Measurements from ENCODE around the gene SLC24A4. TPM values are rescaled to one million over a fixed set of nuclear protein-coding genes. Genes with fewer than 3 reads are reported as not detected.

SLC24A4 gene
- total RNA-seq, 1 donor from 2014 or later: 3.5 TPM

DNA sequence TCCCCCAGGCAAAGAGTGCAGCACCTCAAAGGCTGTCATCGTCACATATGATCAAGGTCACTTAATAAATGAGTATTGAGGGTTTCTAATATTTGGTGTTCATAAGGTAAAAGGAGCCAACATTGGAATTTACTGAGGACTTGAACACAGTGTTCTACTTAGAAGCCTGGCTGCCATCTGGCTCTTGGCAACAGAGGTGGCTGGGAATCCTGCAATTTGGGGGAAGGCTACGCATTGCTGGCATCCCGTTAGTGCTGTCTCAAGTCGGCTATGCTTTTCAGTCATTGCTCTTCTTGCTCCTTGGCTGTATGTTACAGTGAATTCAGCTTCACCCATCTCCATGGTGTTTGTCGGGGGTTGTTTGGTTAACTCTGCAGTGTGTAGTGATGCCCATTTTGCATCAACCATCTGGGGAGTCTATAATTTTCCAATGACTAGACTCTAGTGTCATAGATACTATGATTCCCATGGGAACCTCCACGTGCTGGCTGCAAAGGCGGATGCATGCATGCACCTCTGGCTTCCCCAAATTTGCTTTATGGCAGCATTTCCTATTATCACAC lies 12.9 kb upstream of the SLC24A4 start:
- H3K36me3 ChIP-seq: no peaks in the 10 kb centered on the region
- no peak for DNase-seq
- no peak for ATAC-seq
- no peak overlapping the region for H3K27ac ChIP-seq
- H3K4me1 ChIP-seq: no peaks in the 10 kb centered on the region
- H3K4me3 ChIP-seq: no peak overlapping the region
- H3K27me3 ChIP-seq (ENCODE audit: low read depth): peaks cover 4% of the 10 kb centered on the region
- intact Hi-C loops (cut with DNase I): no loop called here
- no peaks in the 10 kb centered on the region for H3K9me3 ChIP-seq
- TF ChIP-seq, protein P1, sequence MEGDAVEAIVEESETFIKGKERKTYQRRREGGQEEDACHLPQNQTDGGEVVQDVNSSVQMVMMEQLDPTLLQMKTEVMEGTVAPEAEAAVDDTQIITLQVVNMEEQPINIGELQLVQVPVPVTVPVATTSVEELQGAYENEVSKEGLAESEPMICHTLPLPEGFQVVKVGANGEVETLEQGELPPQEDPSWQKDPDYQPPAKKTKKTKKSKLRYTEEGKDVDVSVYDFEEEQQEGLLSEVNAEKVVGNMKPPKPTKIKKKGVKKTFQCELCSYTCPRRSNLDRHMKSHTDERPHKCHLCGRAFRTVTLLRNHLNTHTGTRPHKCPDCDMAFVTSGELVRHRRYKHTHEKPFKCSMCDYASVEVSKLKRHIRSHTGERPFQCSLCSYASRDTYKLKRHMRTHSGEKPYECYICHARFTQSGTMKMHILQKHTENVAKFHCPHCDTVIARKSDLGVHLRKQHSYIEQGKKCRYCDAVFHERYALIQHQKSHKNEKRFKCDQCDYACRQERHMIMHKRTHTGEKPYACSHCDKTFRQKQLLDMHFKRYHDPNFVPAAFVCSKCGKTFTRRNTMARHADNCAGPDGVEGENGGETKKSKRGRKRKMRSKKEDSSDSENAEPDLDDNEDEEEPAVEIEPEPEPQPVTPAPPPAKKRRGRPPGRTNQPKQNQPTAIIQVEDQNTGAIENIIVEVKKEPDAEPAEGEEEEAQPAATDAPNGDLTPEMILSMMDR (IDR thresholded peaks at IDR 0.05): no peak

DNA sequence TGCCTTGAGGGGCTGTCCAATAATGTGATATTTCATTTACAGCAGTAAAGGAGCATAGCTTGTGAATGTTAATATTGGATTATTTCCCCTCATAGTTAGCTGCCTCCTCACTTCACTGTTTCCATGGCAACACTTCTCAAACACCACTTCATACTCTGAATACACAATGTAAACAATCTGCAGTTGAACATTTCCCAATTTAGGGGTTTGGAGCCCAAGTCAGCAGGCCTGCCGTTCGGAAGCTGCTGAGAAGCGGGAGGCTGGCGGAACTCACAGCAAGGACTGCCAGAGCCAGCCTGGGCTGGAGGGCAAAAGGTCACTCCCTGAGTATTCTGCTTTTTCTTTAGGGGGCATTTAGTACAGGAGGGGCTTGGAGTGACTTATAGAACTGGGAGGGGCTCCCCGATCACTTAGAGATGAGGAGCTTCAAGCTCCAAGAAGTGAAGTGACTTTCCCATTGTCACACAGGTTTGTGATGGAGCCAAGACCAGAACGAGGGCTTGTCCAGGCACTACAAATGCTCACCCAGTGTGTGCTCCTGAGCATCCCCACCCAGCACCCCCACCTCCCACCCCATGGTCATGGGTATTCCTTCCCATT lies 12.1 kb upstream of the SLC24A4 start:
- Histone ChIP-seq H3K27ac (no peak overlapping the region), H3K4me3 (no peak overlapping the region), H3K27me3 (ENCODE audit: low read depth) (peaks cover 4% of the 10 kb centered on the region), H3K4me1 (no peaks in the 10 kb centered on the region), H3K9me3 (no peaks in the 10 kb centered on the region), H3K36me3 (no peaks in the 10 kb centered on the region)
- ATAC-seq (peak in 1 of 2 donors; percentile 55), DNase-seq (no peak)
- TF ChIP-seq, protein P1 (IDR thresholded peaks at IDR 0.05): no peak
- intact Hi-C loops (cut with DNase I): no loop called here

DNA sequence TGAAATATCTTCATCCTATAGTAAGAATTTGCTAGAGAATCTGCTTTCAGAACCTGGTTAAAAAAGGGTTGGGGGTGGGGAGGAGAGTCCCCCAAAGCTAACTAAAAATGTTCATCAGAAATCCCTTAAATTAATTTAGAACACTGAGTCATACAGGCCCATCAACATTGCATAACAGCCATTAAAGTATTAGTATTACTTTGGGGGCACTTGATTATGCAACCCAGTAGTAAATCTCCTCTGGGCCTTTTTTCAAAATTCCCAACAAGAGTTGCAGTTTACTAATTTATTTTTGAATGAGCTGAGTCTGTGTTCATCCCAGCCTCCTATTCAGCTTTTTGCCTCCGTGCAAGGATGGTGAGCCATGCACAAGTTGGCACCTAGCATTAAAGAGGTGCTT lies 8.8 kb upstream of the SLC24A4 start:
- TF ChIP-seq, protein P1 (IDR thresholded peaks at IDR 0.05): no peak
- H3K36me3 ChIP-seq: no peaks in the 10 kb centered on the region
- ATAC-seq (peak in 1 of 2 donors; percentile 12), DNase-seq (no peak)
- intact Hi-C loops (cut with DNase I): no loop called here
- H3K9me3 ChIP-seq: no peaks in the 10 kb centered on the region
- H3K4me1 ChIP-seq: no peaks in the 10 kb centered on the region
- no peaks in the 10 kb centered on the region for H3K27me3 ChIP-seq (ENCODE audit: low read depth)
- no peak overlapping the region for H3K27ac ChIP-seq
- H3K4me3 ChIP-seq: no peak overlapping the region

DNA sequence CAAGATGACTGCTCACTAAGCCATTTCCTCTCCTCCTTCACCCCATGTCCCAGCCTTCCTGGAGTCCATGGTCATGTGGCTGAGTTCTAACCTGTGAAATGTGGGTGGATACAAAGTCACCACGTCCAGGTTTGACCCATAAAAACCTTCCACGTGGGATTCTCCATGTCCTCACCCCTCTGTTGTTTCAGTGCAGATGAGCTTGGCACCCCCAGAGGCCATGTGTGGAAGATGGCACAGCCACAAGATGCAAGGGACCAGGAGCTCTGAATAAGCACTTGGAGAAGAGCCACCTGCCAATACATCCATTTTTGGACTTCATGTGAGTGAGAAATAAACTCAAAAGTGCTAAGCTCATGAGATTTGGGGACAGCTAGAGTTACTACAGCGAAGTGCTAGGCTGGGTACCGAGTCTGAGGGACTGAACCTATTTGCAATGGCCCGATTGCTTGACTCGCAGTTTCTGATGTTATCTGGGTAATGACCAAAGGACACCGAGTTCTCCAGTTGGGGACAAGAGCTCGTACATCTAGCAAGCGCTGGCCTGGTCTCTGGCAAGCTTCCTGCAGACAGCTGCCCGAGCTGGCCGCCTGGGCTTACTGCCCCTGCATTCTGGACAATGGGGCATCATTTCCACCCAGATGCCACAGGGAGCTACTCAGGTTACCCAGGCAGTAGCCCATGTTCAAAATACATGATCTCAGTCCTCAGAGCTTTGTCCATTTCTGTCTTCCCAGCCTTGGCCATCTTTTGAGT lies 7.7 kb upstream of the SLC24A4 start:
- Histone ChIP-seq H3K27ac (no peak overlapping the region), H3K9me3 (no peaks in the 10 kb centered on the region), H3K27me3 (ENCODE audit: low read depth) (no peaks in the 10 kb centered on the region), H3K4me1 (no peaks in the 10 kb centered on the region), H3K4me3 (no peak overlapping the region), H3K36me3 (no peaks in the 10 kb centered on the region)
- no peak for DNase-seq
- no peak for ATAC-seq
- TF ChIP-seq, protein P1 (IDR thresholded peaks at IDR 0.05): no peak
- intact Hi-C loops (cut with DNase I): no loop called here

- ATAC-seq: no peak
- Histone ChIP-seq H3K4me1 (no peaks in the 10 kb centered on the region), H3K9me3 (no peaks in the 10 kb centered on the region), H3K36me3 (no peaks in the 10 kb centered on the region), H3K27ac (no peak overlapping the region), H3K27me3 (ENCODE audit: low read depth) (peaks cover 2% of the 10 kb centered on the region), H3K4me3 (no peak overlapping the region)
- intact Hi-C loops (cut with DNase I): no loop called here
- DNase-seq: no peak
- TF ChIP-seq, protein P1 (IDR thresholded peaks at IDR 0.05): no peak
Observed at GRCh38 chr14:92316176-92316575, 6.8 kb upstream of the SLC24A4 start.

Data from lower lobe of right lung (tissue), 2 donors.